A673 (cell line): ENCODE data around the gene THOC6.

Experiments used
- CTCF ChIP-seq: fragments of 300-800, 200-600 bp; sonication (generic); conservative IDR thresholded peaks from 2 replicates; pipeline ENCODE4 v1.5.1; 2017; ENCODE audit warnings: low read depth, mild to moderate bottlenecking, antibody characterized with exemption, low read length, moderate library complexity, mixed read lengths
- EZH2 ChIP-seq: fragments of 200-600 bp; sonication (generic); IDR thresholded peaks from 2 replicates; pipeline ENCODE4 v1.6.1; 2017; ENCODE audit warnings: borderline replicate concordance, low read depth, mild to moderate bottlenecking, mixed read lengths, antibody characterized with exemption, low read length; ENCODE audit not compliant: poor library complexity, severe bottlenecking

DNA sequence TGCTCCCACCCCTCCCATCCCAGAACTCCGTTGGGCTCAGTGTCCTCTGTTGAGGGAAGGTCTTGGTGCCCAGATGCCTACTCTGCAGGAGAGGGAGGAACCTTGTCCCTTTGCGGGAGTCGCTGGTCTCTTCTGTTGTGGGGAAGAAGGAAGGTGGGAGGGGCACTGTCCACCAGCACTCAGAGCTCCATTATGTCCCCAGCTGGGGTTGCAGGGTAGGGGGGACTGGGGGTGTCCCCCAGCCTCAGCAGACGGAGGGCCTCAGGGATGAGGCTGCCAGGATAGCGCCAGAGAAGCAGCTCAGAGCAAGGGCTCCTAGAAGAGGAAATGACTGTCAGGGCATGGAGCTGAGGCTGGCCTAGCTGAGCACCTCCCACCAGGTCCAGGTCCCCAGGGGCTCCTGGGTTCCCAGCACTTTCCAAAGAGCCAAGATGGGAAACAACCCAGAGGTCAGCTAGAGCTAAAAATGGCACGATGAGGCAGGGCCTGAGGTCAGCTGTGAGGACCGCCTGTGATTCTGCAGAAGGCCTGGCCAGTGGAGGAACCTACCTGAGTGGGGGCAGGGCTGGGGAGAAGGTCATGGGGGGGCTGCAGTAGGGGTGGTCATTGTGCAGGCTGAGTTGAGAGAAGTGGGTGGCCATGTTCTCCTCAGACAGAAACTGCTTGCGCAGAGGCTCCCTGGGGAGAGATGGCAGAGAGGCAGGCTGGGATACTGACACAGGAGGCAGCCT lies 986 bp upstream of the THOC6 start:
- TF ChIP-seq CTCF: no peak
- TF ChIP-seq EZH2: no peak
